Activated T-helper 1 cell treated with anti-CD3 and anti-CD28 coated beads, Interleukin-12 subunit alpha, Interleukin-12 subunit beta, Interleukin-2, Interleukin-4 antibody, amounts not matched to agents 30 ng/mL and 10 ng/mL and 1 ng/mL, durations not matched to agents 14 hours and 24 hours and 36 hours (primary cell): ENCODE data around the gene ANO1. TPM values are rescaled to one million over a fixed set of nuclear protein-coding genes. Genes with fewer than 3 reads are reported as not detected.

Experiments used
- DNase-seq: peaks from one replicate; pipeline ENCODE4 v3.0.0; 2021; ENCODE audit warnings: low spot score
- H3K27ac Mint-ChIP-seq: one replicate; pipeline ENCODE4 v1.8.0; 2021; ENCODE audit warnings: mild to moderate bottlenecking, mixed read lengths
- H3K27me3 Mint-ChIP-seq: one replicate; pipeline ENCODE4 v1.8.0; 2022; ENCODE audit warnings: mild to moderate bottlenecking, moderate library complexity, mixed read lengths; ENCODE audit not compliant: insufficient read depth
- H3K36me3 Mint-ChIP-seq: one replicate; pipeline ENCODE4 v1.8.0; 2021; ENCODE audit warnings: low read depth, mixed read lengths
- H3K4me1 Mint-ChIP-seq: one replicate; pipeline ENCODE4 v1.8.0; 2021; ENCODE audit warnings: low read depth, mixed read lengths
- H3K4me3 Mint-ChIP-seq: one replicate; pipeline ENCODE4 v1.8.0; 2021; ENCODE audit warnings: mild to moderate bottlenecking, moderate library complexity, mixed read lengths
- H3K9me3 Mint-ChIP-seq: one replicate; pipeline ENCODE4 v1.8.0; 2021; ENCODE audit warnings: mixed read lengths
- intact Hi-C: fragments of 100-400 bp; cut with micrococcal nuclease; formaldehyde crosslinking; loops from one replicate; pipeline ENCODE4 v1.15.1; 2024
- total RNA-seq: library from RNA; stranded (reverse); gene quantifications from 2 replicates; pipeline ENCODE4 v1.2.3, GENCODE V29; 2022

Gene ANO1
- total RNA-seq, 1 donor from 2014 or later = not detected

DNA sequence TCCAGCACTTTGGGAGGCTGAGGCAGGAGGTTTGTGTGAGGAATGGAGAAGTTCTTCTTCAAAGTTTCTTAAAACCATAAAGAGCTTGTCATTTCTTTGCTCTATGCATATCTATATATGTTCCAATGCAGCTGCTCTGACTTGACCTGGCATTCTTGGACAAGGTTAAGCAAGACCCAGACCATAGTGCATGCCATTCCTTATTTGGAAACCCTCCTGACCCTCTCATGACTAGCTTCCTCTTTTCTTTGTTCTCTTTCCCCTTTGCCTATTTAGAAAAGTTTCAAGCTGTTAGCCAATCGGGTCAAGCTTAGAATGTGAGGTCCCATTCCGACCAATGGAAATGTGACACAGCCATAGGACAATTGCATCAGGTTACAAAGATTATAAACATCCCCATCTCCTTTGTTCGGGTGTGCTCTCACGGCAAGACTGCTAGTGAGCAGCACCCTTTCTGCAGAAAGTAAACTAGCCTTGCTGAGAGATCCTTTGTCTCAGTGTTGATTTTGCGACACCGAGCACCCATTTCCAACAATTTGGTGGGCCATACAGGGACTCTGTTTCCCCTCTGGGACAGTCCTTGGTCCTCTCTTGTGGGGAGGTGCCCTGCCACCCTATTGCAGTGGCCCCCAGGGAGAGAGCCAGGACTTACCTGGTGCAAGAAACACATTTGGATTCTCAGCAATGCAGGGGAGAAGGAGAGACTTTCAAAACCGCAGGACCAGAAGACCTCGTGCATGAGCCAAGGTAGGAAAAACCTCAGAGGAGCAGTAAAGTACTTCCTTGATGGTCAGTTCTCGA lies 39.9 kb upstream of the ANO1 start:
- Mint-ChIP-seq H3K27me3 (peaks cover 4% of the 10 kb centered on the region), H3K4me1 (no peaks in the 10 kb centered on the region), H3K9me3 (peaks cover 30% of the 10 kb centered on the region), H3K4me3 (no peak overlapping the region), H3K36me3 (no peaks in the 10 kb centered on the region), H3K27ac (no peak overlapping the region)
- no peak for DNase-seq
- intact Hi-C loops = no loop called here

DNA sequence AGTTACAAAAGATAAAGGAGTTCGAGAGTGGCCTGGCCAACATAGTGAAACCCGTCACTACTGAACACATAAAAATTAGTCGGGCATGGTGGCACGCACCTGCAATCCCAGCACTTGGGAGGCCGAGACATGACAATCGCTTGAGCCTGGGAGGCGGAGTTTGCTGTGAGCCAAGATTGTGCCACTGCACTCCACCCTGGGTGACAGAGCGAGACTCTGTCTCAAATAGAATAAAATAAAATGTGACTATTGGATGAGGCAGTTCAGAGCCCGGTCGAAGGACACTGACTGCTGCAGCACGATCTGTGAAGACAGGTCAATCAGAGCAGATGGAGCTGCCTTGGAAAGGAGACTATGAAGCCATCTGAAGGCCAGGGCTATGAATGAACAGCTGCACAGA lies 37.7 kb upstream of the ANO1 start:
- peaks cover 12% of the 10 kb centered on the region for H3K27me3 Mint-ChIP-seq
- H3K9me3 Mint-ChIP-seq = peaks cover 30% of the 10 kb centered on the region
- H3K27ac Mint-ChIP-seq = no peak overlapping the region
- DNase-seq = no peak
- no peak overlapping the region for H3K4me3 Mint-ChIP-seq
- H3K36me3 Mint-ChIP-seq = no peaks in the 10 kb centered on the region
- intact Hi-C loops = no loop called here
- H3K4me1 Mint-ChIP-seq = no peaks in the 10 kb centered on the region

GRCh38 chr11:70040869-70041501 lies 37.1 kb upstream of the ANO1 start:
- DNase-seq = no peak
- intact Hi-C loops = no loop called here
- peaks cover 12% of the 10 kb centered on the region for H3K27me3 Mint-ChIP-seq
- H3K27ac Mint-ChIP-seq = no peak overlapping the region
- H3K36me3 Mint-ChIP-seq = no peaks in the 10 kb centered on the region
- H3K9me3 Mint-ChIP-seq = peaks cover 28% of the 10 kb centered on the region
- no peak overlapping the region for H3K4me3 Mint-ChIP-seq
- no peaks in the 10 kb centered on the region for H3K4me1 Mint-ChIP-seq

GRCh38 chr11:70043482-70043881 lies 34.6 kb upstream of the ANO1 start:
- no peak for DNase-seq
- Mint-ChIP-seq H3K9me3 (peaks cover 16% of the 10 kb centered on the region), H3K4me3 (no peak overlapping the region), H3K36me3 (no peaks in the 10 kb centered on the region), H3K27me3 (peaks cover 10% of the 10 kb centered on the region), H3K4me1 (no peaks in the 10 kb centered on the region), H3K27ac (no peak overlapping the region)
- intact Hi-C loops = no loop called here

GRCh38 chr11:70046089-70046488 lies 32.0 kb upstream of the ANO1 start:
- no peaks in the 10 kb centered on the region for H3K36me3 Mint-ChIP-seq
- peaks cover 16% of the 10 kb centered on the region for H3K27me3 Mint-ChIP-seq
- no peaks in the 10 kb centered on the region for H3K4me1 Mint-ChIP-seq
- intact Hi-C loops = no loop called here
- no peak for DNase-seq
- no peak overlapping the region for H3K4me3 Mint-ChIP-seq
- no peak overlapping the region for H3K27ac Mint-ChIP-seq
- peaks cover 10% of the 10 kb centered on the region for H3K9me3 Mint-ChIP-seq

DNA sequence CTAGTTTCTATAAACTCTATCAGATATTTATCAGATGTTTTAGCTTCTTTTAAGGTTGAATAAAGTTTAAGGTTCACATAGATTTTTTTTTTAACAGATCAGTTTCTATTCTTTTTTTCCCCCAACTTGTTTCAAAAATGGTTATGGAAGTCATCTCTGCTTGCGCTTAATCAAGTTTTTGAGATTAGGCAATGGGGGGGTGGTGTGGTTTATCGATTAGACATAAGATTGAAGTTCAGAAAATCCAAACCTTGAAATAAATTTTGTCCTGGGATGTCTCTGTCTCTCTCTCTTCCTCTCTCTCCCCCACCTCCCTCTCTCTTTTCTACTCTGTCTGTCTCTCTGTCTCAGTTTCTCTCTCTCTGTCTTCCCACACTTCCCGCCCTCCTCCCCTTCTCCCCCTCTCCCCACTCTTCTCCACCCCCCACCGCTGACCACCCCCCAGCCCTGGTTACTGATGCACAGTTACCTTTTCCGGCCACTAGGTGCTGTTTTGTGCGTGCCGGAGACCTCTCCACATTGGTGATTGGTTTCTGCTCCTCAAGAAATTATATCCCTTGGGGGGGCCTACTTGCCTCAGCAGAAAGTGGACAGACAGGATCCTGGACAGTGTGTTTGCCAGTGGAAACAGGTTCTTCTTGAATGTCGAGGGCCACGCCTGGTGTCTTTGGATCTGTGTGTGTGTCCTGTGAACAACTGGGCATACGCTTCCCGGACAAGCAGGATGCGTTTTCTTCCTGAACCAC lies 29.7 kb upstream of the ANO1 start:
- Mint-ChIP-seq H3K9me3 (no peaks in the 10 kb centered on the region), H3K4me1 (no peaks in the 10 kb centered on the region), H3K36me3 (no peaks in the 10 kb centered on the region), H3K4me3 (no peak overlapping the region), H3K27me3 (peaks cover 18% of the 10 kb centered on the region), H3K27ac (no peak overlapping the region)
- DNase-seq = no peak
- intact Hi-C loops = no loop called here

- Mint-ChIP-seq H3K4me1 (no peaks in the 10 kb centered on the region), H3K27ac (no peak overlapping the region), H3K27me3 (peaks cover 20% of the 10 kb centered on the region), H3K36me3 (no peaks in the 10 kb centered on the region), H3K9me3 (no peaks in the 10 kb centered on the region), H3K4me3 (no peak overlapping the region)
- intact Hi-C loops = no loop called here
- no peak for DNase-seq
Observed at GRCh38 chr11:70049045-70049444, 29.1 kb upstream of the ANO1 start.

- Mint-ChIP-seq H3K4me3 (no peak overlapping the region), H3K27me3 (peaks cover 12% of the 10 kb centered on the region), H3K36me3 (no peaks in the 10 kb centered on the region), H3K4me1 (no peaks in the 10 kb centered on the region), H3K27ac (no peak overlapping the region), H3K9me3 (no peaks in the 10 kb centered on the region)
- no peak for DNase-seq
- intact Hi-C loops = no loop called here
Observed at GRCh38 chr11:70050243-70050642, 27.9 kb upstream of the ANO1 start.

DNA sequence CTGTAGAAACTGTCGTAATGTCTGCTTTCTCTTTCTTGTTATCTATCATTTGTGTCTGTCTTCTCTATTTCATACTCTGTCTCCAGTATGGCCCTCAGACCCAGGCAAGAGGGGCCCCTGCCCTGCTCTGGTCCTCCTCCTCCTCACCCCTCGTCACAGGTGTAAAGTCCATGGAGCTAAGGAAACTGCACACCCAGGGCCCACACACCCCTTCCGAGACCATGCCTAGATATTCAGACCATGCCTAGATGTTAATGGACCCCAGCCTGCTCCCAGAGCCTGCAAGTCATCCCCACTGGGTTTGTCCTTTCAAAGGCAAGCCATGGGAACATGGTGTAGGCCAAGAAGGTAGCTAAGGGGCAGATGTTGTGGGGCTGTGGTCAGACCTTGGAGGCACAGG lies 24.1 kb upstream of the ANO1 start:
- H3K27ac Mint-ChIP-seq = no peak overlapping the region
- intact Hi-C loops = no loop called here
- no peaks in the 10 kb centered on the region for H3K4me1 Mint-ChIP-seq
- no peak for DNase-seq
- H3K9me3 Mint-ChIP-seq = no peaks in the 10 kb centered on the region
- no peak overlapping the region for H3K4me3 Mint-ChIP-seq
- no peaks in the 10 kb centered on the region for H3K36me3 Mint-ChIP-seq
- H3K27me3 Mint-ChIP-seq = peaks cover 15% of the 10 kb centered on the region

DNA sequence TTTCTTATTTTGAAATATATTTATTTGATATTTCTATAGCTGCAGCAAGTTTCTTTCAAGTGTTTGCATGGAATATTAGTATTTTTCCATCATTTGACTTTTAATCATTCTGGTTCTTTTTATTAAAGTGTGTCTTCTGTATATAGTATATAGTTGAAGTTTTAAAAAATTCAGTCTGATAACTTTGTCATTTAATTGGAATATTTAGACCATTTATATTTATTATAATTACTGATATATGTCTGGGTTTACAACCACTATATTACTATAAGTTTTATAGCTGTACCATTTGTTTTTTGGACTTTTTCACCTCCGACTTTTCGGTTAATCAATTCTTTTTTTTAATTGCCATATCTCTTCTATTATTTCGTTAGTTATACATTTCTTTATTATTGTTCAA lies 22.7 kb upstream of the ANO1 start:
- Mint-ChIP-seq H3K36me3 (no peaks in the 10 kb centered on the region), H3K4me1 (no peaks in the 10 kb centered on the region), H3K27ac (no peak overlapping the region), H3K9me3 (no peaks in the 10 kb centered on the region), H3K4me3 (no peak overlapping the region), H3K27me3 (peaks cover 11% of the 10 kb centered on the region)
- intact Hi-C loops = no loop called here
- DNase-seq = no peak

DNA sequence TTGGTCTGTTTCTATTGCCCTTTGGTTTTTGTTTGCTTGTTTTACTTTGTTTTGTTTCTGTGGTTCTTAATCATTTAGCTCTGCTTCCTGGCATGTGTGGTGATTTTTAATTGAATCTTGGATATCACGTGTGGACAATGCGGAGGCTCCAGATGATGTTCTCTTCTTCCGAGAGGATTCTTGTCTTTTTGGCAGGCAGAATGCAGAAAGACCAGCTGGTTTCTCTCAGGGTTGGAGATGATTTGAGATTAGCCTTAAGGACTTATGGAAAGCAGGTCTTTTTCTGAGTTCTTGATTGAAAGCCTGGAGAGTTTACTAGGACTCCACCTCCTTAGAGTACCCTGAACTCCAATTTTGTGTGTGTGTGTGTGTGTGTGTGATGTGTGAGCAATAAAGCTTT lies 21.0 kb upstream of the ANO1 start:
- peaks cover 7% of the 10 kb centered on the region for H3K27me3 Mint-ChIP-seq
- H3K4me1 Mint-ChIP-seq = no peaks in the 10 kb centered on the region
- H3K36me3 Mint-ChIP-seq = no peaks in the 10 kb centered on the region
- no peak overlapping the region for H3K27ac Mint-ChIP-seq
- no peaks in the 10 kb centered on the region for H3K9me3 Mint-ChIP-seq
- DNase-seq = no peak
- H3K4me3 Mint-ChIP-seq = no peak overlapping the region
- intact Hi-C loops = no loop called here

GRCh38 chr11:70059971-70060370 lies 18.1 kb upstream of the ANO1 start:
- intact Hi-C loops = no loop called here
- no peaks in the 10 kb centered on the region for H3K36me3 Mint-ChIP-seq
- DNase-seq = no peak
- no peaks in the 10 kb centered on the region for H3K4me1 Mint-ChIP-seq
- no peaks in the 10 kb centered on the region for H3K9me3 Mint-ChIP-seq
- no peak overlapping the region for H3K4me3 Mint-ChIP-seq
- no peak overlapping the region for H3K27ac Mint-ChIP-seq
- peaks cover 3% of the 10 kb centered on the region for H3K27me3 Mint-ChIP-seq

DNA sequence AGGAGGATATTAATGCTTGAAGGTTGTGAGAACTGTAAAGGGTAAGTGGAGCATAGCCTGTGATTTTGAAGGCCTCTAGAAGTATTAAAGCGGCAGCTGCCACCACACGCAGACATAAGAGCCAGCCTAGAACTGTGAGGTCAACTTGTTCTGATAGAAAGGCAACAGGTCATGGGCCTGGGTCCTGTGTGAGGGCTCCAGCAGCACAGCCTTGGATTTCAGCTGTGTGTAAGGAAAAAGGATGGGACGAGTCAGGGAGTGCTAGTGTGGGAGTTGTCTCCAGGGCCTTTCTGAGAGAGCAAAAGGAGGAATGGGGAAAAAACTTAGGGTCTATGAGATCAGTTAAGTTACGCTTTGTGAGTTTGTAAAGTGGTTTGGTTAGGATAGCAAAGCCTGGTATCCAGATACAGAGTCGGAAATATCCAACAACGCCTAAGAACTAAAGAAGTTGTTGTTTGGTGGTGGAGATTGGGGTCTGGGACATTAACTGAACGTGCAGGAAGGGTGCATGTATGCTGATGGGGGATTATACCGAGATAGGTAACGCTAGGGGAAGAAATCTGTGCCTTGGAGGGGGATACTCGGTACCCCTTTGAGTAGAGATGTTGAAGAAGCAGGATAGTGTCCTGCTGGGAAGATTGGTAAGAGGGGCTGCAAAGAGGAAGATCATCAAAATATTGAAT lies 17.4 kb upstream of the ANO1 start:
- no peak overlapping the region for H3K4me3 Mint-ChIP-seq
- no peak for DNase-seq
- no peaks in the 10 kb centered on the region for H3K36me3 Mint-ChIP-seq
- no peaks in the 10 kb centered on the region for H3K9me3 Mint-ChIP-seq
- H3K27me3 Mint-ChIP-seq = peaks cover 3% of the 10 kb centered on the region
- intact Hi-C loops = no loop called here
- H3K27ac Mint-ChIP-seq = no peak overlapping the region
- no peaks in the 10 kb centered on the region for H3K4me1 Mint-ChIP-seq
